Measurements from ENCODE around the gene BAIAP2. TPM values are rescaled to one million over a fixed set of nuclear protein-coding genes. Genes with fewer than 3 reads are reported as not detected.

The BAIAP2 gene
- total RNA-seq, 2 experiments from 2014 or later = 5.9 to 6.3 TPM

DNA sequence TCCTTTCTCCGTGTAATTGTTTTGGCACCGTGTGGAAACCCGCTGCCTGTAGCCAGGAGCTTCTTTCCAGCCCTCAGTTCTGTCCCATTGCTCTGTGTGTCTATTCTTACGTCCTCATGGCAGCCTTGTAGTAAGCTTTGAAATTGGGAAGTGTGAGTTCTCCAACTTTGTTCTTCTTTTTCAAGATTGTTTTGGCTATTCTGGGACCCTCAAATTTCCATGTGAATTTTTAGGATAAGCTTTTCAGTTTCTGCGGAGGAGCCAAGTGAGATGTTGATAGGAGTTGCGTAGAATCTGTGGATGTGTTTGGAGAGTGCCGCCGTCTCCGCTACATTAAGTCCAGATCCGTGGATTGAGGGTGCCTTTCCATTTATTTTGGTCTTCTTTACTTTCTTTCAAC is 28.1 kb upstream of the BAIAP2 start:
- H3K9me3 Mint-ChIP-seq = peaks cover 5% of the 10 kb centered on the region
- ATAC-seq = no peak
- no peak overlapping the region for H3K27ac Mint-ChIP-seq
- H3K27me3 Mint-ChIP-seq = peaks cover 23% of the 10 kb centered on the region
- intact Hi-C loops (cut with micrococcal nuclease) = no loop called here
- no peaks in the 10 kb centered on the region for H3K36me3 Mint-ChIP-seq (ENCODE audit: low read depth)
- ChIA-PET CTCF (interaction anchor here (1.7 kb wide), 1 partner anchor 95 kb away, joined by 6 read pairs; no protein-coding TSS in a partner anchor), POLR2A (interaction anchor here (0.5 to 1.5 kb wide), 4 partner anchors 11 to 625 kb away, joined by 3 to 9 read pairs (median 3); no protein-coding TSS in a partner anchor)
- DNase-seq = no peak
- TF ChIP-seq CTCF (IDR thresholded peaks at IDR 0.05) = no peak
- no peak overlapping the region for H3K4me3 Mint-ChIP-seq
- peaks cover 11% of the 10 kb centered on the region for H3K4me1 Mint-ChIP-seq (ENCODE audit: low read depth)

DNA sequence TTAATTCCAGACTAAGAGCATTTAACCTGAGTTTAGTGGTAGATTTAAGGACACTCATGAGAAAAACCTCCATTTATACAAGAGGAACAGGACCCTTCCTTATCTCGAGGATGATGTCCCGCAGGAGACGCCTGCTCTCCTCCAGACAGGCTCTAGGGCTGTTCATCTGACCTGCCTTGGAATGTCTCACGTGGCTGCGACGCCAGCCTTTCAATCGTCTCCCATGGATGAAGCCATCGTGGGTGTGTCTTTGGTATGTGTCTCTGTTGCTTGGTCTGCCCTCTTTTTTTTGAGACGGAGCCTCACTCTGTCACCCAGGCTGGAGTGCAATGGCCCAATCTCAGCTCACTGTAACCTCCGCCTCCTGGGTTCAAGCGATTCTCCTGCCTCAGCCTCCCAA is 26.8 kb upstream of the BAIAP2 start:
- ChIA-PET POLR2A (no interaction called here), CTCF (interaction anchor here (2.8 kb wide), 1 partner anchor 16 kb away, joined by 9 read pairs; no protein-coding TSS in a partner anchor)
- no peak for ATAC-seq
- Mint-ChIP-seq H3K27ac (no peak overlapping the region), H3K4me1 (ENCODE audit: low read depth) (peaks cover 11% of the 10 kb centered on the region), H3K27me3 (peaks cover 18% of the 10 kb centered on the region), H3K9me3 (peaks cover 7% of the 10 kb centered on the region), H3K4me3 (no peak overlapping the region), H3K36me3 (ENCODE audit: low read depth) (no peaks in the 10 kb centered on the region)
- intact Hi-C loops (cut with micrococcal nuclease) = no loop called here
- TF ChIP-seq CTCF (IDR thresholded peaks at IDR 0.05) = no peak
- DNase-seq = no peak

DNA sequence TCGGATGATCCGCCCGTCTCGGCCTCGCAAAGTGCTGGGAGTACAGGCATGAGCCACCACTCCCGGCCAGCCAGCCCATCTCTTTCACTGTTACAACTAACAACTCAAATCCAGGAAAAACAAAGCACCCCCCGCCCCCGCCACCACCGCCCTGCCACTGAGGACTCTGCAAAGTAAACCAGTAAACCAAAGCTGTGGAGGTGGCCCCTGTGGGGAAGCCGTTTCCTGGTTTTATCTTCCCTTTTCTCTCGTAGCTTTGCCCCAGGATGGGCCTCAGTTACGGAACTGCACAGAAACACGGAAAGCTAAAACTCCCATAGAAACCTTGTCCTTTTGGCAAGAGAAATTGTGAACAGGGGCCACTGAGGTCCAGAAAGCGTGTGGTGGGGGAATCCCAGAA is 25.8 kb upstream of the BAIAP2 start:
- H3K27me3 Mint-ChIP-seq = peaks cover 11% of the 10 kb centered on the region
- H3K27ac Mint-ChIP-seq = no peak overlapping the region
- peaks cover 6% of the 10 kb centered on the region for H3K4me1 Mint-ChIP-seq (ENCODE audit: low read depth)
- CTCF ChIA-PET = interaction anchor here (1.3 to 2.8 kb wide), 3 partner anchors 15 to 93 kb away, joined by 4 to 9 read pairs (median 4); no protein-coding TSS in a partner anchor
- ATAC-seq (no peak), DNase-seq (no peak)
- H3K4me3 Mint-ChIP-seq = no peak overlapping the region
- TF ChIP-seq CTCF (IDR thresholded peaks at IDR 0.05) = no peak
- peaks cover 7% of the 10 kb centered on the region for H3K9me3 Mint-ChIP-seq
- intact Hi-C loops (cut with micrococcal nuclease) = no loop called here
- POLR2A ChIA-PET = interaction anchor here (0.6 to 0.7 kb wide), 2 partner anchors 9 to 569 kb away, joined by 3 read pairs; no protein-coding TSS in a partner anchor
- no peaks in the 10 kb centered on the region for H3K36me3 Mint-ChIP-seq (ENCODE audit: low read depth)

DNA sequence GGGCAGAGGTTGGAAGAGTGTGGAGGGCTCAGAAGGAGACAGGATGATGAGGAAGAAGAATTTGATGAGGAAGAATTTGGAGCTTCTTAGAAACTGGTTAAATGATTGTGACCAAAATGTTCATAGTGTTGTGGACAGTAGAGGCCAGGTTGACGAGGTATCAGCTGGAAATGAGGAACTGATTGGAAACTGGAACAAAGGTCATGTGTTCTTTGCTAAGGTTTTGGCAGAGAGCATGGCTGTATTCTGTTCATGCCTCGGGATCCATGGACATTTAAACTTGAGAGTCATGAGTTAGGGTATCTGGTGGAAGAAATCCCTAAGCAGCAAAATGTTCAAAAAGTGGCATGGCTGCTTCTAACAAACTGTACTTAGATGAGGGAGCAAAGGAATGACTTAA is 24.0 kb upstream of the BAIAP2 start:
- intact Hi-C loops (cut with micrococcal nuclease) = no loop called here
- no peak overlapping the region for H3K27ac Mint-ChIP-seq

More for the DNA sequence above, 24.0 kb upstream of the BAIAP2 start:
- no peak for TF ChIP-seq CTCF (IDR thresholded peaks at IDR 0.05)
- DNase-seq (no peak), ATAC-seq (no peak)
- Mint-ChIP-seq H3K9me3 (peaks cover 7% of the 10 kb centered on the region), H3K27me3 (peaks cover 6% of the 10 kb centered on the region), H3K4me1 (ENCODE audit: low read depth) (no peaks in the 10 kb centered on the region), H3K4me3 (no peak overlapping the region), H3K36me3 (ENCODE audit: low read depth) (peaks cover 2% of the 10 kb centered on the region)
- CTCF ChIA-PET = interaction anchor here (1.3 to 2.8 kb wide), 3 partner anchors 13 to 91 kb away, joined by 3 to 9 read pairs (median 4); no protein-coding TSS in a partner anchor
- POLR2A ChIA-PET = no interaction called here

All from activated CD8-positive, alpha-beta T cell treated with anti-CD3 and anti-CD28 coated beads for 36 hours (primary cell).